C4-2B (cell line): Measurements from ENCODE around the gene TEX2.

ENCODE experiments used
- CTCF ChIP-seq: fragments of 450-650 bp; conservative IDR thresholded peaks from 2 replicates; pipeline ENCODE4 v1.5.1; 2017; ENCODE audit warnings: mild to moderate bottlenecking
- ZFX ChIP-seq: fragments of 450-650 bp; IDR thresholded peaks from 2 replicates; pipeline ENCODE4 v1.6.1; 2017

DNA sequence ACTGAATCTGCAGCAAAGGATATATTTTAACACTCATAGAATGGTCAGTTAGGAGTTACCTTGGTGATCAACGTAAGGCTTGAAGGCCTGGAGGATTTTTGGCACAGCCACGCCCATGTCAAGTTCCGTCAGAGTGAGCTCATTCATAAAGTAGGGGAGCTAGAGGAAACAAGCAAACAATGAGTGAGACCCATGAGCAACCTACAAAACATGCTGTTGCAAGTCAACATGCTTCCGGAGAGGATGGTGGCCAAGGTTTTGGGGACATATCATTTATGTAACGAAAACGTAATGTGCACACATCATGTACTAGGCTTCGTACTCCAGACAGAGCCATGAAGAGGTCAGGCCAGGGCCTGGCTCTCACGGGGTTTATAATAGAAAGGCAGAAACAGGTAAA is 92.0 kb downstream of the TEX2 start:
- TF ChIP-seq CTCF = no peak
- TF ChIP-seq ZFX = no peak
